Measurements from ENCODE around the gene CBX4.

GRCh38 chr17:79862771-79863440 lies 23.7 kb upstream of the CBX4 start:
- TF ChIP-seq, protein P1, sequence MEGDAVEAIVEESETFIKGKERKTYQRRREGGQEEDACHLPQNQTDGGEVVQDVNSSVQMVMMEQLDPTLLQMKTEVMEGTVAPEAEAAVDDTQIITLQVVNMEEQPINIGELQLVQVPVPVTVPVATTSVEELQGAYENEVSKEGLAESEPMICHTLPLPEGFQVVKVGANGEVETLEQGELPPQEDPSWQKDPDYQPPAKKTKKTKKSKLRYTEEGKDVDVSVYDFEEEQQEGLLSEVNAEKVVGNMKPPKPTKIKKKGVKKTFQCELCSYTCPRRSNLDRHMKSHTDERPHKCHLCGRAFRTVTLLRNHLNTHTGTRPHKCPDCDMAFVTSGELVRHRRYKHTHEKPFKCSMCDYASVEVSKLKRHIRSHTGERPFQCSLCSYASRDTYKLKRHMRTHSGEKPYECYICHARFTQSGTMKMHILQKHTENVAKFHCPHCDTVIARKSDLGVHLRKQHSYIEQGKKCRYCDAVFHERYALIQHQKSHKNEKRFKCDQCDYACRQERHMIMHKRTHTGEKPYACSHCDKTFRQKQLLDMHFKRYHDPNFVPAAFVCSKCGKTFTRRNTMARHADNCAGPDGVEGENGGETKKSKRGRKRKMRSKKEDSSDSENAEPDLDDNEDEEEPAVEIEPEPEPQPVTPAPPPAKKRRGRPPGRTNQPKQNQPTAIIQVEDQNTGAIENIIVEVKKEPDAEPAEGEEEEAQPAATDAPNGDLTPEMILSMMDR (conservative IDR thresholded peaks at IDR 0.05 in 1 of 2, IDR thresholded peaks at IDR 0.05 in 1 of 2; ENCODE audit: low read depth in 1 of 2, low read length in 2 of 2) = no peak
- no peak for TF ChIP-seq EZH2 (IDR thresholded peaks at IDR 0.05; ENCODE audit: low read length, missing control alignments)

All from fibroblast of lung (primary cell).